GM19455 (cell line): ENCODE results near the gene NSMF.
"Not testable (repeated sequence)": the region's sequence is repeated elsewhere in the genome, so short reads cannot be mapped to it uniquely, and the experiment has no call there.

ENCODE experiments used
- ATAC-seq: cut with Tn5 transposase; IDR thresholded peaks from one replicate; pipeline ENCODE4 v1.9.1; 2021; ENCODE audit not compliant: unreplicated experiment

NSMF gene

DNA sequence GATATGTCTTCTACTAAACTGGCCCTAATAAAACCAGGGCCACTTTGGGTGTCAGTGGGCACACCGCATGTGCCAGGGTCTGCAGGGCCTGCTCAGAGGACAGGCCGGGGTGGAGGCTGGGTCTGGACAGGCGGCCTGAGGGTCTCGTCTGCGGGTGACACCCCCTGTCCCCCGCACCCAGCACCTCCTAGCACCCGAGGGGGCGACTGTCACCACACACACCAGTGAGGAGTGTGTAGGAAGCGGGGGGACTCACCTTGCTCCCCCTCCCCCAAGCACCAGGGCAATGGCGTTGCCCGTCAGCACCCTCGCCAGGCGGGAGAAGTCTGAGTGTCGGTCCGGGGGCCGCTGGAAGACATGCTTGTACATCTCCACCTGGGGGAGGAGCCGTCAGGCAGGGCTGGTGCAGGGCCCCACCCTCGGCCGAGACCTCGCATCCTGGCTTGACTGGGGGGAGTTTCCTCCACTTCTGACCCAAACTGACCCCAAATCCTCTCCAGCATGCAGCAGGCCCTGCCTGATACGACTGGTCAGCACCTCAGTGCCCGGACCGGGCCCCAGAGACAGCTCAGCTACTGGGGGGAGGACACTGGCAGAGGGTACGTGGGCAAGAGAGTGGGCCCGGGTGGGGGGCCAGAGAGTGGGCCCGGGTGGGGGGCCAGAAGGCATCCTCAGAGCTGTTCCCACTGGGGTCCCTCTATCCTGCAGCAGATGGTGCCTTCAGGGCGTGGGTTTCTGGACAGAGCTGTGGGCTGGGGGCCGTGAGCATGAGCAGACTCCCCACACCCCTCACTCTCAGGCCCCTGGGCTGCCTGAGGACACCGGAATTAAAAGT is 18.9 kb upstream of the NSMF start:
- no peak for ATAC-seq

DNA sequence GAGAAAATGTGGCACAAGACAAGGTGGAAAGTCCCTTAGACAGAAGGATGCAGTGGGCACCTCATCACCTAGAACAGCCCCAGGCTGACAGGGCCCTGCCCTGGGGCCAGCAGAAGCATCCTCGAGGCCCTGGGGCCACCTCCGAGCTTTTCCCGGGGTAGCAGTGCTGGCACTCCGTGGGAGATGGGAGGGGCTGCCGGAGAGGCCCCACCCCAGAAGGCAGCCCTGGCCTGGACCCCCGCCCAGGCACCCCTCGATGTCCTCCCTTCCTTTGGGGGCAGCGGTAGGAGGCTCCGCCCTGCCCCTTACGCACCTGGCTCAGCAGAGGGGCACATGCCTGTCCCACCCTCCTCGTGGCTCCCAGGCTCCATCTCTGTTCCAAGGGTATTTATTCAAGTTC is 17.7 kb upstream of the NSMF start:
- ATAC-seq, result no peak

DNA sequence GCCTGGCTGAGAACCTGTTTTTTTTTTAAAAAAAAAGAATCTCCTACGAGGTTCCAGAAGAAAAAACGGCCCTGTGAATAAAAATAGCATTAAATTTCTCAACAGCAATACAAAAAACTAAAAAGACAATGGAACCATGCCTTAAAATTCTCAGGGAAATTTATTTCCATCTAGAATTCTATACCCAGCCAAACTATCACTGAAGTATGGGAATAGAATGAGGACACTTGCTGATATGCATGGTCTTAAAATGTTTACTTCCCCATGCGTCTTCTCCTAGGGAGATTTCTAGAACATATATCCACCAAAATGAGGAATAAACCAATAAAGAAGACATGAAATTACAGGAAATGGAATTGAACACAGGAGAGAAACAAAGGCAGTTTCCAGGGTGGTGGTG is 16.5 kb upstream of the NSMF start:
- no peak for ATAC-seq

DNA sequence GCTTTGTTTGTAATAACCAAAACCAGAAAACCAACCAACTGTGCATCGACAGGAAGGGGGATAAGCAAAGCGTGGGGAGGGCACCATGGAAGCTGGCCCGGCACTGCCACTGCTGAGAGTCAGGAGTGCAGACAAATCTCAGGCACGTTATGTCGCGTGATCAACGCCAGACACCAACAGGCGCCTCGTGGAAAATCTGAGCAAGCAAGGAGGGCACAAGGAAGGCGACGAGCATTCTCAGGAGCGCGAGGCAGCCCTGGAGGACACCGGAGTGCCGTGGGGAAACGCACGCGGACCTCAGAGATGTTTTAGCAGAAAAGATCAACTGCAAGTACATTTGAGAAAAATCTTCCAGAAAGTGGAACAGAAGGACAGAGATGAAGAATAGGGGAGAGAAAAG is 15.1 kb upstream of the NSMF start:
- no peak for ATAC-seq

GRCh38 chr9:137470785-137471184 is 11.7 kb upstream of the NSMF start:
- ATAC-seq, result no peak

DNA sequence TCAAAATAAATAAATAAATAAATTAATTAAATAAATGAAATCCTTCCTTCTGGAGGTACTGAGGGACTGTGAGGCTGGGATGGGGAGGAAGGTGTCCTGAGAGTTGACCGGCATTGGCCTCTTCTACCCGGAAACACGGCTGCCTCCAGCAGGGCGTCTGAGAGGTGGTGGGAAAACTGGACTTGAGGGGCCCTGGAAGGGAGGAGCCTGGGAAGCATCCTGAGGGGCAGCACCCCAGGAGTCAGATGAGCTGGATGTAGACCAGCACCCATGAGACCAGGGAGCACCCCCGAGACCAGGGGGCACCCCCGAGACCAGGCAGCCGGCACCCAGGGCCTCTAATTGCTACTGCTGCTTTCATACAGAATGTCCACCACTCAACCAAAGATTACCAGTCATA is 8.8 kb upstream of the NSMF start:
- no peak for ATAC-seq

DNA sequence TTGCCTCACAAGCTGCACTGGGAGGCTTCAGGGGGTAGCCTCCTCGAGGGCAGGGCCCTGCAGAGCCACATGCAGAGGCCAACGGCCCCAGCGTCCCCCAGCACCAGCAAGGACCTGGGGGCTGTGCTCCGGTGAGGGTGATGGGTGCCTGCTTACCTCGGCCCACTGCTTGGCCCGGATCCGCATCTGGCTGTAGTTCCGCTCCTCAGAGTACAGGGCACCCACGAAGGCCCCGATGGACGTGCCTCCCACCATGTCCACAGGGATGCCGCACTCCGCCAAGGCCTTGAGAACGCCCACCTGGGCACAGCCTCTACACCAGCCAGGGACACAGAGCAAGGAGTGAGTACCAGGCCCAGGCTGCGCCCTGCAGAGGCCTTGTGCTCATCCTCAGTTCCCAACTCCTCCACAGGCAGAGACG is 8.0 kb upstream of the NSMF start:
- ATAC-seq, result no peak

DNA sequence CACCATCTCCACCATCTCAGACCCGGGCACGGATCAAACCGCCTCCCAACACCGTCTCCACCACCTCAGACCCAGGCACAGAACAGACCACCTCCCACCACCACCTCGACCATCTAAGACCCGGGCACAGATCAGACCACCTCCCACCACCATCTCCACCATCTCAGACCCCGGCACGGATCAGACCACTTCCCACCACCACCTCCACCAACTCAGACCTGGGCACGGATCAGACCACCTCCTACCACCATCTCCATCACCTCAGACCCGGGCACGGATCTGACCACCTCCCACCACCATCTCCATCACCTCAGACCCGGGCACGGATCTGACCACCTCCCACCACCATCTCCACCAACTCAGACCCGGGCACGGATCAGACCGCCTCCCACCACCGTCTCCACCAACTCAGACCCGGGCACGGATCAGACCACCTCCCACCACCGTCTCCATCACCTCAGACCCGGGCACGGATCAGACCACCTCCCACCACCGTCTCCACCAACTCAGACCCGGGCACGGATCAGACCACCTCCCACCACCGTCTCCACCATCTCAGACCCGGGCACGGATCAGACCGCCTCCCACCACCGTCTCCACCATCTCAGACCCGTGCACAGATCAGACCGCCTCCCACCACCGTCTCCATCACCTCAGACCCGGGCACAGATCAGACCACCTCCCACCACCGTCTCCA is 7.4 kb upstream of the NSMF start:
- ATAC-seq, result not testable (repeated sequence)

DNA sequence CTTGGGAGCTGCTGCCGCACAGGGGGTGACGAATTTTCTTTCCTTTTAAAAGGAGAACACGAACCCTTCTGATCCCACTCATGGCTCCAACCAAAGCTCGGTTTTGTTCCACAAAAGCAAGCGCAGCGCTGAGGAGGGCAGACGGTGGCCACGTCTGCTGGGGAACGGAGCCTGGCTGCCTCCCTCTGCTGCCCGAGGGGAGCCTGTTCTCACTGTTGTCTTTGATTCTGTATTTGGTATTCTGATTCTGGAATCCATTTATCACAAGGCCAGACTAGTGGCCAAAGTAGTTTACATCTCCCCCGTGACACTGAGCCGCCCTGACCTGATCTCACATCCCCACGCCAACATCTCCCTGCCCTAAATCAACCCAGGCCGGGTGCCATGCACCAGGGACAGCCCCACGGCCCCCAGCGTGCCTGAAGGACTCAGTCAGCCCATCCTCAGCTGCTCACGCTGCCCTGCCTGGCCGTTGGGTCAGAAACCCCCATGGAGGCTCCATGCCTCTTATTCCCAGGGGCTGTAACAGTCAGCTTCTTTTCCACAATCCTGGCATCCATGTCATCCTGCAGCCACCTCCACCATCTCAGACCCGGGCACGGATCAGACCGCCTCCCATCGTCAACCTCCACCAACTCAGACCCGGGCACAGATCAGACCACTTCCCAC is 6.7 kb upstream of the NSMF start:
- no peak for ATAC-seq

- no peak for ATAC-seq
Measured at GRCh38 chr9:137465000-137465719, 6.0 kb upstream of the NSMF start.

DNA sequence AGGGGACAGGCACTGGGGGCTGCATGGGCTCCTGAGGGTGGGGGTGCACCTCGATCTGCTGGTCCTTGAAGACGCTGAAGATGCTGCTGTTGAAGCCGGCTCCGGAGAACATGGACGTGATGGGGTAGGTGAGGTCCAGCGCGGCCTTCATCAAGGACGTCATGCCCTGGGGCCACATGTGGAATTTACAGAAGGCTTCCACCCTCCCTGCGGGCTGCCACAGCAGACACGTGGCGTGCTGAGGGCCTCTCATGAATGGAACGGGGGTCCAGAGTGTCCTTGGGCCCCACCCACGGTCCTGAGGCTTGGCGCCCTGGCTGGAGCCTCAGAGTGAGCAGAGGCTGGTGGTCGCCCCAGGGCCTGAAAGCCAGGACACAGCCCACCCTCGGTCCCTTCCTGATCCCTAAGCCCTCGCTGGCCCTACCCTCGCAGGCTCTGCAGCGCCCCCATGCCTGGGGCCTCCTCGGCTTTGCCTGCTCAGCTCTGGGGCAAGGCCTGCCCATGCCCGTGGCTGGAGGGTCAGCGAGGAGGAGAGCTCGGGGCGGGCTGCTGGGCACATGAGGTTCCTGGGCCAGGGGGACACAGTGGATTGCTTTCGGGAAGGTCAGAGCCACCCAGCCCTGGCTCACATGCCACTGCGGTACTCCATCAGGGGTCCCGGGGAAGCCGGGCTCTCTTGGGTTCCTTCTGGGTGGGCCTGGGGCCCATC is 5.3 kb upstream of the NSMF start:
- no peak for ATAC-seq

- no peak for ATAC-seq
Measured at GRCh38 chr9:137463931-137464290, 4.8 kb upstream of the NSMF start.

DNA sequence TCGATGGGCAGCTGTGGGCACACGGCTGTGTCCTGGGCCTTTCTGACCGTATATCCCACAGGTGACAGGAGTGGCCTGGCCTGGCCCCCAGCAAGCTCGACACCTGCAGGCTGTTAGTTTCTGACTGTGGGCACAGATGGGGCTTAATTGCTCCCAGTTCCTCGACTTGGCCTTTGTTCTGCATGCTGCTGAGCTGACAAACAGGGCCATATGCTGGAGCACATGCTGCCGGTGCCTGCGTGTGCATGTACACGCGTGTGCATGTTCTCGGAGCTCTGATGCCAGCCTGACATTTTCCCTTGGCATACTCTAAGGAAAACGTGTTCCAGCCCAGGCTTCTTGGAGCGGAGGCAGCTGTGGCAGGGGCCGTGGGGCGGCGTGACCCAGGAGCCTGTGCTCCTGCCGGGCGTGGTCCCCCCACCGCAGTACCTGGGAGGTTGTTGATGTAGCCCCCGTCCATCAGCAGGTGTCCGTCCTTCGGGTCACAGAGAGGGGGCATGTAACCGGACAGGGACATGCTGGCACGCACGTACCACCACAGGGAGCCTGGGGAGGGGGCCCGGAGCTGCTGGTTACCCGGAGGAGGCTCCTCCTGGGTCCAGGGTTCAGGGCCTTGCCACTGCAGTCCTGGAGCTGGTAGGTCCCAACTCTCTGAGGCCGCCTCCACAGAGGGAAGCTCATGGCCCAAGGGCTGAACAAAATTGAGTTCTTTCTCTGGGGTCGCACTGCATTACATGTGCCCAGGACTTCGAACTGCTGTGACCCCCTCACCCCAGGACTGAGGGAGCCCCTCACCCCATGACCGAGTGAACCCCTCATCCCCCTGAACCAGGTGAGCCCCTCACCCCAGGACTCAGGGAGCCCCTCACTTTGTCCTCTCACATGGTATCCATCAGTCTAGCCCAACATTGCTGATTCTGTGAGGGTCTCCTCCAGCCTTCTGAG is 4.1 kb upstream of the NSMF start:
- ATAC-seq, result no peak

DNA sequence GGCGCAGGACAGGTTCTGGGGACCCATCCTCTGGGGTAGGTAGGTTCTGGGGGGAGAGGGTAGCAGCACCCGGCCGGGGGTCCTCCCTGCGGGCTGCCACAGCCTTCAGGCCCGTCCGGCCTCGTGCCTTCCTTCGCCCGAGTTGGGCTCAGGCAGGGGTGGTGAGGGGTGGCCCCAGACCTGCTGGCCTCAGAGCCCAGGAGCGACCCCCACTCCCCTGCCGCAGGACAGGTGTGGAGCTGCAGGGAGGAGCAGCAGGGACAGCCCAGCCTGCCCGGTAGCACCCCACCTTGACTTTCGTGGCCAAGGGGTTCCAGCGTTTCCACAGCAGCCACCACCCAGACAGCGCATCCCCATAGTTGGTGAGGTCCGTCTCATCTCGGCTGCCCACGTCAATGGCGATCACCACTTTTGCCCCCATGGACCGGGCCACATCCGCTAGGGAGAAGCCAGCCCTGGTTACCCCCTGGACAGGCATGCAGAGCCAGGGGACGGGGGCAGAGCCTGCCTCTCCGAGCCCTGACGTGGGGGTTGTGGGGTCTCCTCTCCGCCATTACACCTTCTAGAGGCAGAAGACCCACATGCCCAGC is 3.4 kb upstream of the NSMF start:
- no peak for ATAC-seq

GRCh38 chr9:137461663-137462395 is 2.7 kb upstream of the NSMF start:
- no peak for ATAC-seq

GRCh38 chr9:137461316-137461662 is 2.2 kb upstream of the NSMF start:
- no peak for ATAC-seq

- no peak for ATAC-seq
Measured at GRCh38 chr9:137460363-137461315, 1.5 kb upstream of the NSMF start.
